Colonic mucosa (tissue), 4 donors: ENCODE measurements around the gene ERN1. TPM values are rescaled to one million over a fixed set of nuclear protein-coding genes. Genes with fewer than 3 reads are reported as not detected.

Experiments
- DNase-seq: peaks from one replicate; pipeline ENCODE4 v3.0.0-alpha.2; 2020
- H3K27ac ChIP-seq: fragments of 200-600 bp; one replicate; pipeline ENCODE4 v1.8.0; 2021
- H3K27me3 ChIP-seq: fragments of 200-600 bp; one replicate; pipeline ENCODE4 v1.8.0; 2021
- H3K36me3 ChIP-seq: fragments of 200-600 bp; one replicate; pipeline ENCODE4 v1.8.0; 2021
- H3K4me1 ChIP-seq: fragments of 200-600 bp; one replicate; pipeline ENCODE4 v1.8.0; 2021; ENCODE audit warnings: mild to moderate bottlenecking
- H3K4me3 ChIP-seq: fragments of 200-600 bp; one replicate; pipeline ENCODE4 v1.8.0; 2021
- H3K9ac ChIP-seq, 2 donors: one replicate each; pipeline ENCODE4 v1.7.0; 2013; ENCODE audit warnings: control low read depth in 2 of 2, low read depth in 2 of 2, low read length in 2 of 2
- H3K9me3 ChIP-seq: fragments of 200-600 bp; one replicate; pipeline ENCODE4 v1.8.0; 2021
- CTCF ChIP-seq: fragments of 200-600 bp; IDR thresholded peaks from one replicate; pipeline ENCODE4 v1.8.0; 2022; ENCODE audit warnings: antibody characterized with exemption, mild to moderate bottlenecking
- intact Hi-C: fragments of 100-400 bp; cut with DNase I; formaldehyde crosslinking; loops from one replicate; pipeline ENCODE4 v1.14.1; 2022
- total RNA-seq, 2 donors: library from RNA; stranded (reverse); fragmentation: NEBNext Ultra II Directional in 1 of 2; extraction: Animal tissue kit (Norgen Biotek cat#: 25700) in 1 of 2; gene quantifications; one replicate each; pipeline ENCODE4 v1.2.1, GENCODE V29; 2021
- donor health status: healthy.
- donor health status: DM: no; HTN: no; CAD: no.
- donor health status: DM: no; HTN: no; CAD: no.

Gene ERN1
- total RNA-seq, 2 donors from 2014 or later = 19.2 to 19.6 TPM

- Histone ChIP-seq H3K9me3 (no peaks in the 10 kb centered on the region), H3K9ac (no peak overlapping the region), H3K4me1 (no peaks in the 10 kb centered on the region), H3K4me3 (no peak overlapping the region), H3K27me3 (no peaks in the 10 kb centered on the region), H3K36me3 (no peaks in the 10 kb centered on the region), H3K27ac (no peak overlapping the region)
- intact Hi-C loops = no loop called here
- no peak for TF ChIP-seq CTCF
- DNase-seq = no peak
Observed at GRCh38 chr17:64148699-64149098, 18.8 kb upstream of the ERN1 start.

- intact Hi-C loops = no loop called here
- Histone ChIP-seq H3K36me3 (no peaks in the 10 kb centered on the region), H3K9me3 (no peaks in the 10 kb centered on the region), H3K9ac (no peak overlapping the region), H3K27me3 (no peaks in the 10 kb centered on the region), H3K27ac (peak overlapping the region; percentile 5), H3K4me1 (no peaks in the 10 kb centered on the region), H3K4me3 (no peak overlapping the region)
- no peak for DNase-seq
- no peak for TF ChIP-seq CTCF
Observed at GRCh38 chr17:64148017-64148631, 18.2 kb upstream of the ERN1 start.

- Histone ChIP-seq H3K9ac (peak overlapping the region in 1 of 2 donors; percentile 95), H3K4me1 (no peaks in the 10 kb centered on the region), H3K9me3 (no peaks in the 10 kb centered on the region), H3K27me3 (no peaks in the 10 kb centered on the region), H3K27ac (peak overlapping the region; percentile 91), H3K4me3 (peak overlapping the region; percentile 79), H3K36me3 (no peaks in the 10 kb centered on the region)
- TF ChIP-seq CTCF = no peak
- no peak for DNase-seq
- intact Hi-C loops = no loop called here
Observed at GRCh38 chr17:64147110-64148016, 17.4 kb upstream of the ERN1 start.

- no peaks in the 10 kb centered on the region for H3K9me3 ChIP-seq
- peak overlapping the region; percentile 87 to 95 for H3K9ac ChIP-seq
- TF ChIP-seq CTCF = no peak
- intact Hi-C loops = no loop called here
- no peaks in the 10 kb centered on the region for H3K27me3 ChIP-seq
- DNase-seq = peak; percentile 62
- H3K4me1 ChIP-seq = no peaks in the 10 kb centered on the region
- peak overlapping the region; percentile 79 for H3K4me3 ChIP-seq
- peak overlapping the region; percentile 91 for H3K27ac ChIP-seq
- H3K36me3 ChIP-seq = no peaks in the 10 kb centered on the region
Observed at GRCh38 chr17:64146418-64147109, 16.6 kb upstream of the ERN1 start.

- Histone ChIP-seq H3K27me3 (no peaks in the 10 kb centered on the region), H3K9ac (peak overlapping the region; percentile 87 to 95), H3K27ac (peak overlapping the region; percentile 91), H3K36me3 (no peaks in the 10 kb centered on the region), H3K4me1 (no peaks in the 10 kb centered on the region), H3K4me3 (peak overlapping the region; percentile 79), H3K9me3 (no peaks in the 10 kb centered on the region)
- TF ChIP-seq CTCF = no peak
- intact Hi-C loops = no loop called here
- DNase-seq = peak; percentile 96
Observed at GRCh38 chr17:64145751-64146417, 15.9 kb upstream of the ERN1 start.
